ENCODE measurements around the gene PROCR. TPM values are rescaled to one million over a fixed set of nuclear protein-coding genes. Genes with fewer than 3 reads are reported as not detected.

Gene PROCR
- 10 to 100 TPM; 16.4 to 26.6 (median 23.4) TPM for total RNA-seq

DNA sequence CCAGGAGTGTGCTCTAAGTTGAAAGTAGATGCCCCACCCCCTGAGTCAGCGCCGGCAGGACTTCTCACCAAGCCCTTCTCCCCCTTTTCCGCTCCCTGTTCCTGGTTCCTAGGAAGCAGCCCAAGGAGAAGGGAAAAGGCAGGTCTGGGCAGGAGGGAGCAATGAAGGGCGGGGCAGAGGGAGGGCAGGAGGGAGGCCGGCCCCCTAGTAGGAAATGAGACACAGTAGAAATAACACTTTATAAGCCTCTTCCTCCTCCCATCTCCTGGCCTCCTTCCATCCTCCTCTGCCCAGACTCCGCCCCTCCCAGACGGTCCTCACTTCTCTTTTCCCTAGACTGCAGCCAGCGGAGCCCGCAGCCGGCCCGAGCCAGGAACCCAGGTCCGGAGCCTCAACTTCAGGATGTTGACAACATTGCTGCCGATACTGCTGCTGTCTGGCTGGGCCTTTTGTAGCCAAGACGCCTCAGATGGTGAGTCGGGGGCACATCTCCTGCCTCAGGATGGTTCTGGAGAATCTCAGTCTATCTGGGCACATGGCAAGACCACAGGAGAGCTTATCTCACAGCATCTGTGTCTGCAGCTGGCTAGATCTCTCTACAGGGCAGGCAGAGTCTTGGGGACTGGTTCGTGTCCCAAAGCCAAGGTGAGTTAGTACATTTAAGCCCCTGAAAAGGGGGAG lies at the start of gene PROCR:
PROCR (plus strand) TSS at position 320 of the 681 bp plus-strand sequence; CDS start at position 403, 83 bp downstream.
- Histone ChIP-seq H3K36me3 (peaks cover 4% of the 10 kb centered on the region), H3K27ac (peak within 1 kb of the TSS; percentile 56), H3K27me3 (no peaks in the 10 kb centered on the region), H3K4me1 (peaks cover 29% of the 10 kb centered on the region), H3K9me3 (no peaks in the 10 kb centered on the region), H3K4me3 (peak within 1 kb of the TSS; percentile 44)
- TF ChIP-seq, protein P1, sequence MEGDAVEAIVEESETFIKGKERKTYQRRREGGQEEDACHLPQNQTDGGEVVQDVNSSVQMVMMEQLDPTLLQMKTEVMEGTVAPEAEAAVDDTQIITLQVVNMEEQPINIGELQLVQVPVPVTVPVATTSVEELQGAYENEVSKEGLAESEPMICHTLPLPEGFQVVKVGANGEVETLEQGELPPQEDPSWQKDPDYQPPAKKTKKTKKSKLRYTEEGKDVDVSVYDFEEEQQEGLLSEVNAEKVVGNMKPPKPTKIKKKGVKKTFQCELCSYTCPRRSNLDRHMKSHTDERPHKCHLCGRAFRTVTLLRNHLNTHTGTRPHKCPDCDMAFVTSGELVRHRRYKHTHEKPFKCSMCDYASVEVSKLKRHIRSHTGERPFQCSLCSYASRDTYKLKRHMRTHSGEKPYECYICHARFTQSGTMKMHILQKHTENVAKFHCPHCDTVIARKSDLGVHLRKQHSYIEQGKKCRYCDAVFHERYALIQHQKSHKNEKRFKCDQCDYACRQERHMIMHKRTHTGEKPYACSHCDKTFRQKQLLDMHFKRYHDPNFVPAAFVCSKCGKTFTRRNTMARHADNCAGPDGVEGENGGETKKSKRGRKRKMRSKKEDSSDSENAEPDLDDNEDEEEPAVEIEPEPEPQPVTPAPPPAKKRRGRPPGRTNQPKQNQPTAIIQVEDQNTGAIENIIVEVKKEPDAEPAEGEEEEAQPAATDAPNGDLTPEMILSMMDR (IDR thresholded peaks at IDR 0.05): no peak
- TF ChIP-seq POLR2A (IDR thresholded peaks at IDR 0.05) (no peak), POLR2AphosphoS5 (IDR thresholded peaks at IDR 0.05) (peak in 1 of 3 donors; percentile 18), EP300 (IDR thresholded peaks at IDR 0.05) (no peak)
- peak; percentile 92 for DNase-seq (ENCODE audit: low spot score in 2 of 2)
- 8% methylated on average over 16 of the region's 16 CpGs for WGBS

DNA sequence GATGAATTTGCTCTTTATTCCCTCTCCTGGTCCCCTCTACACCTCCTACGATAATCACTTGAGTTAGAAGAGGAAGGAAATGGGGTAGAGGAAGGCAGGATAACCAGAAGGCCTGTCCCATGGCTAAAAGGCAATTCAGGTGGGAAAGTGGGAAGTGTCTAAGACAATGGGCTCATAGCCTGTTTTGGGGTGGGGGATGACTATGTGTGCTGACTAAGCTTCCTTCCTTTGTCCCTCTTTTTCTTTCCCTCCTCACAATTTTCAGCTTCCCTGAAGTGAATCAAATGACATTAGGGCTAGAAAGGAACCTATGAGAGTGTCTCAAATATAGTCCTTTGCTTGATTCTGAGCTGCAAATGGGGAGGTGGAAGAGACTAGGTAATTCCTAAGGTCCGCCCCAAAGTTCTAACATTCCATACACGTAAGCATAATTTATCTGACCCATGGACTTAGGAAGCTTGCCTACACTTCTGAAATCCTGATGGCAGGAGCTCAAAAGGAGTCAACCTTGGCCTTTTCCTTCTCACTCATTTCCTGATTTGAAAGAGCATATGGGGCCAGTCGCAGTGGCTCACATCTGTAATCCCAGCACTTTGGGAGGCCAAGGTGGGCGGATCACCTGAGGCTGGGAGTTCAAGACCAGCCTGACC lies 49.0 kb upstream of the PROCR start:
- WGBS: 92% methylated on average over 5 of the region's 5 CpGs
- no peak for DNase-seq (ENCODE audit: low spot score in 2 of 2)
- Histone ChIP-seq H3K9me3 (no peaks in the 10 kb centered on the region), H3K4me1 (no peaks in the 10 kb centered on the region), H3K36me3 (peaks cover 95% of the 10 kb centered on the region), H3K27me3 (no peaks in the 10 kb centered on the region), H3K4me3 (no peak overlapping the region), H3K27ac (no peak overlapping the region)
- no peak for TF ChIP-seq POLR2AphosphoS5 (IDR thresholded peaks at IDR 0.05)
- TF ChIP-seq POLR2A (IDR thresholded peaks at IDR 0.05): no peak
- TF ChIP-seq, protein P1 (IDR thresholded peaks at IDR 0.05): no peak
- no peak for TF ChIP-seq EP300 (IDR thresholded peaks at IDR 0.05)

DNA sequence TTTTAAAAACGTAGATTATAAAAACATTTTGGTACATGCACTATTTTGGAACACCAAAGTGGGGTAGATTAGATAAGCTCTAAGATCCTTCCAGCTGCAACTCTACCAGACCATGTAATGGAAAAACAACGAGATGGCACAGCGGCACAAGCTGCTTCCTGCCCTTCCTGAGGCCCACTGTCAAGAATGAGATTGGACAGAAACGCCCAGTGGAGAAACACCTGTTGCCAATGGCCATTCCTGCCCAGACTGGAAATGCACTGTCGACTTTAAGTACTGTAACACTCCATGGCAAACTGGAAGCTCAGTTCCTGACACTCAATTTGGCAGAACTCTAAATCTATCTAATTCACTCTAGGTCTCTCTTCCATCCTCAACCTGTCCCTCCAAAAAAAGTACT lies 46.1 kb upstream of the PROCR start:
- Histone ChIP-seq H3K27me3 (no peaks in the 10 kb centered on the region), H3K4me1 (no peaks in the 10 kb centered on the region), H3K9me3 (no peaks in the 10 kb centered on the region), H3K4me3 (no peak overlapping the region), H3K36me3 (peaks cover 77% of the 10 kb centered on the region), H3K27ac (no peak overlapping the region)
- TF ChIP-seq POLR2AphosphoS5 (IDR thresholded peaks at IDR 0.05) (no peak), POLR2A (IDR thresholded peaks at IDR 0.05) (no peak), EP300 (IDR thresholded peaks at IDR 0.05) (no peak)
- TF ChIP-seq, protein P1 (IDR thresholded peaks at IDR 0.05): no peak
- 82% methylated on average over 5 of the region's 5 CpGs for WGBS
- DNase-seq (ENCODE audit: low spot score in 2 of 2): no peak

DNA sequence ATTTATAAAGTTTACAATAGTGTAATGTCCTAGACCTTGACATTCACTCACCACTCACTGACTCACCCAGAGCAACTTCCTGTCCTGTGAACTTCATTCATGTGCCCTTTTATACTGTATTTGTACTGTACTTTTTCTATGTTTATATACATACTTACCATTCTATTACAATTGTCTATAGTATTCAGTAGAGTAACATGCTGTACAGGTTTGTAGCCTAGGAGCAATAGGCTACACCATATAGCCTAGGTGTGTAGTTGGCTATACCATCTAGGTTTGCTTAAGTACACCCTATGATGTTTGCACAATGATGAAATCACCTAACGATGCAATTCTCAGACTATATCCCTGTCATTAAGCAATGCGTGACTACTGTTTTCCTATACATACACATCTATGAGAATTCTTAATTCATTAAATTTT lies 42.2 kb upstream of the PROCR start:
- H3K36me3 ChIP-seq: peaks cover 76% of the 10 kb centered on the region
- peaks cover 1% of the 10 kb centered on the region for H3K4me1 ChIP-seq
- TF ChIP-seq POLR2A (IDR thresholded peaks at IDR 0.05): no peak
- no peak for TF ChIP-seq POLR2AphosphoS5 (IDR thresholded peaks at IDR 0.05)
- TF ChIP-seq EP300 (IDR thresholded peaks at IDR 0.05): no peak
- TF ChIP-seq, protein P1 (IDR thresholded peaks at IDR 0.05): no peak
- H3K27me3 ChIP-seq: no peaks in the 10 kb centered on the region
- 87% methylated on average over 2 of the region's 2 CpGs for WGBS
- no peak for DNase-seq (ENCODE audit: low spot score in 2 of 2)
- H3K9me3 ChIP-seq: no peaks in the 10 kb centered on the region
- H3K4me3 ChIP-seq: no peak overlapping the region
- H3K27ac ChIP-seq: no peak overlapping the region

DNA sequence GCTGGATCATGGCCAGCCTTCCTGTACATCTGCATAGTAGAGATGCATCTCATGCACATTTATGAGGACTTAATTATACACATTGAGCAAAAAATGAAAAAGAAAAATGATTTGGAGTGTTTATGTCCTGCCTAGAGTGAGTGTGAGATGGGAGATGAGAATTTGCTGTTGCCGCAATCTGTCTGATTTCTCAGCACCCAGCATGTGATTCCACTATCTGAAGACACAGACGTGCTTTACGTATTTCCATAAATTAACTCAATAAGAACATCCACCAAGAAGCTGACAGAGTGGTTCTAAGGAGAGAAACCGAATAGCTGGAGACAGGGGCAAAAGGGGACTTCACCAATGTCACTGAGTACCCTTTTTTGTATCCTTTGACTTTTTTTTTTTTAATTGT lies 39.9 kb upstream of the PROCR start:
- 86% methylated on average over 4 of the region's 4 CpGs for WGBS
- no peaks in the 10 kb centered on the region for H3K9me3 ChIP-seq
- peaks cover 16% of the 10 kb centered on the region for H3K4me1 ChIP-seq
- TF ChIP-seq POLR2A (IDR thresholded peaks at IDR 0.05) (no peak), POLR2AphosphoS5 (IDR thresholded peaks at IDR 0.05) (no peak), EP300 (IDR thresholded peaks at IDR 0.05) (no peak)
- TF ChIP-seq, protein P1 (IDR thresholded peaks at IDR 0.05): no peak
- no peak for DNase-seq (ENCODE audit: low spot score in 2 of 2)
- H3K27ac ChIP-seq: no peak overlapping the region
- H3K36me3 ChIP-seq: peaks cover 77% of the 10 kb centered on the region
- H3K4me3 ChIP-seq: no peak overlapping the region
- H3K27me3 ChIP-seq: no peaks in the 10 kb centered on the region
